Measurements from ENCODE around the gene KMT2D. TPM values are rescaled to one million over a fixed set of nuclear protein-coding genes. Genes with fewer than 3 reads are reported as not detected.

Gene KMT2D
- total and polyA plus RNA-seq, 2 experiments from 2014 or later: 8.2 to 10.3 TPM

- no peak overlapping the region for H3K9ac ChIP-seq
- no peaks in the 10 kb centered on the region for H3K4me1 ChIP-seq (ENCODE audit: insufficient read depth)
- H3K27ac ChIP-seq: no peak overlapping the region
- TF ChIP-seq EZH2 (IDR thresholded peaks at IDR 0.05; ENCODE audit: insufficient read depth, poor library complexity, severe bottlenecking) (no peak), EZH2phosphoT487 (IDR thresholded peaks at IDR 0.05; ENCODE audit: insufficient read depth, low read depth) (no peak)
- no peak for DNase-seq
- H4K20me1 ChIP-seq (ENCODE audit: insufficient read depth): no peaks in the 10 kb centered on the region
- H3K36me3 ChIP-seq (ENCODE audit: low read depth): peaks cover 37% of the 10 kb centered on the region
- H3F3A ChIP-seq (ENCODE audit: insufficient read depth): peaks cover 15% of the 10 kb centered on the region; the same call in 1 of the 2 replicates
- no peak overlapping the region for H2AFZ ChIP-seq
- WGBS, 2 experiments (ENCODE audit: low coverage in 1 of 2, low lambda C conversion rate in 2 of 2, missing lambda C conversion rate in 2 of 2): 97 to 98% methylated on average over 4 of the region's 4 CpGs
- in situ Hi-C loops (cut with MboI): no loop called here
- H3K79me2 ChIP-seq (ENCODE audit: insufficient read depth): peaks cover 9% of the 10 kb centered on the region; the same call in 1 of the 2 replicates
- no peak overlapping the region for H3K4me3 ChIP-seq
- no peak overlapping the region for H3K4me2 ChIP-seq (ENCODE audit: unreplicated experiment)
- H3K9me3 ChIP-seq (ENCODE audit: low read depth): no peaks in the 10 kb centered on the region
- H3K9me2 ChIP-seq (ENCODE audit: insufficient read depth): no peaks in the 10 kb centered on the region
- H3K27me3 ChIP-seq (replicated peaks; ENCODE audit: insufficient read depth): no peaks in the 10 kb centered on the region
Measured at GRCh38 chr12:49025463-49025862, 35.1 kb downstream of the KMT2D start.

GRCh38 chr12:49024543-49024942 lies 36.1 kb downstream of the KMT2D start:
- no peak for TF ChIP-seq EZH2phosphoT487 (IDR thresholded peaks at IDR 0.05; ENCODE audit: insufficient read depth, low read depth)
- TF ChIP-seq EZH2 (IDR thresholded peaks at IDR 0.05; ENCODE audit: insufficient read depth, poor library complexity, severe bottlenecking): no peak
- 85 to 86% methylated on average over 12 of the region's 12 CpGs for WGBS, 2 experiments (ENCODE audit: low coverage in 1 of 2, low lambda C conversion rate in 2 of 2, missing lambda C conversion rate in 2 of 2)
- peaks cover 20% of the 10 kb centered on the region; the same call in 1 of the 2 replicates for H3F3A ChIP-seq (ENCODE audit: insufficient read depth)
- no peak for DNase-seq
- peaks cover 4% of the 10 kb centered on the region; the same call in 1 of the 2 replicates for H3K79me2 ChIP-seq (ENCODE audit: insufficient read depth)
- H4K20me1 ChIP-seq (ENCODE audit: insufficient read depth): no peaks in the 10 kb centered on the region
- peaks cover 33% of the 10 kb centered on the region for H3K36me3 ChIP-seq (ENCODE audit: low read depth)
- peaks cover 4% of the 10 kb centered on the region for H3K4me1 ChIP-seq (ENCODE audit: insufficient read depth)
- no peak overlapping the region for H2AFZ ChIP-seq
- H3K9ac ChIP-seq: no peak overlapping the region
- H3K4me2 ChIP-seq (ENCODE audit: unreplicated experiment): no peak overlapping the region
- in situ Hi-C loops (cut with MboI): no loop called here
- H3K9me2 ChIP-seq (ENCODE audit: insufficient read depth): no peaks in the 10 kb centered on the region
- H3K27ac ChIP-seq: no peak overlapping the region
- H3K9me3 ChIP-seq (ENCODE audit: low read depth): no peaks in the 10 kb centered on the region
- H3K4me3 ChIP-seq: no peak overlapping the region
- H3K27me3 ChIP-seq (replicated peaks; ENCODE audit: insufficient read depth): no peaks in the 10 kb centered on the region

GRCh38 chr12:49023812-49024211 lies 36.8 kb downstream of the KMT2D start:
- Histone ChIP-seq H3K79me2 (ENCODE audit: insufficient read depth) (no peaks in the 10 kb centered on the region), H3K4me2 (ENCODE audit: unreplicated experiment) (no peak overlapping the region), H3K27ac (no peak overlapping the region), H3K9ac (no peak overlapping the region), H3K4me3 (no peak overlapping the region), H3K9me3 (ENCODE audit: low read depth) (no peaks in the 10 kb centered on the region), H4K20me1 (ENCODE audit: insufficient read depth) (no peaks in the 10 kb centered on the region), H3K36me3 (ENCODE audit: low read depth) (peaks cover 30% of the 10 kb centered on the region), H3K4me1 (ENCODE audit: insufficient read depth) (peaks cover 7% of the 10 kb centered on the region), H2AFZ (no peak overlapping the region), H3K9me2 (ENCODE audit: insufficient read depth) (no peaks in the 10 kb centered on the region), H3K27me3 (replicated peaks; ENCODE audit: insufficient read depth) (no peaks in the 10 kb centered on the region), H3F3A (ENCODE audit: insufficient read depth) (peaks cover 26% of the 10 kb centered on the region; the same call in 1 of the 2 replicates)
- DNase-seq: no peak
- no peak for TF ChIP-seq EZH2 (IDR thresholded peaks at IDR 0.05; ENCODE audit: insufficient read depth, poor library complexity, severe bottlenecking)
- TF ChIP-seq EZH2phosphoT487 (IDR thresholded peaks at IDR 0.05; ENCODE audit: insufficient read depth, low read depth): no peak
- in situ Hi-C loops (cut with MboI): no loop called here
- 100% methylated on average over 2 of the region's 2 CpGs for WGBS, 2 experiments (ENCODE audit: low coverage in 1 of 2, low lambda C conversion rate in 2 of 2, missing lambda C conversion rate in 2 of 2)

DNA sequence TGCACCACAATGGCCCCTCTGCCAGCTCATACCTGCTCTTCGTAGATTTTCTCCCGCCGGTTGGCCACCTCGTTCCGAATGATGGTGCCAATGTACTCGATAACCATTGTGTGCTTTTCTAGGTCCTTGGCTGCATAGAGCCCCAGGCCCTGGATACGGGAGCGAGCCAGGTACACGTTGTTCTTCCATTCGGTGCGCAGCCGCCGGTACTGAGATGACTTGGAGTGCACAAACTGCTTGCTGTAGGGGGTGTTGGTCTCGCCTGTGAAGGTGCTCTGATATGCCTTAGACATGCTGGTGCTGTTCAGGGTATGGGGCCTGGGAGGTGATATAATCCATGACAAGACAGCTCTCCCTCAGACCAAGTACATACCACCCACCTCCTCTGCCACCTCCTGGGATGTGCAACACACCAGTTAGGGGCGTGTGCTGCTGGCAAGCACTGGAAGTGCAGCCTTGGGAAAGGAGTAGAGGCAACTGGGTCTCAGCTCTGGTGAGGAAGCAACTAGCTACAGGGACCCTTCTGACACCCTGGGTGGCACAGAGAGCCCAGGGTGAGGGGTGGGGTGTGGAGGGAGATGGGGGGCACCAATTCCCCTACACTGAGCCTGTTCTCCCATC lies 37.9 kb downstream of the KMT2D start:
- Histone ChIP-seq H3K36me3 (ENCODE audit: low read depth) (peaks cover 29% of the 10 kb centered on the region), H3K79me2 (ENCODE audit: insufficient read depth) (peaks cover 4% of the 10 kb centered on the region; the same call in 1 of the 2 replicates), H3K4me2 (ENCODE audit: unreplicated experiment) (no peak overlapping the region), H3K4me1 (ENCODE audit: insufficient read depth) (peaks cover 8% of the 10 kb centered on the region), H3K9ac (no peak overlapping the region), H3K9me3 (ENCODE audit: low read depth) (no peaks in the 10 kb centered on the region), H3F3A (ENCODE audit: insufficient read depth) (peaks cover 26% of the 10 kb centered on the region; the same call in 1 of the 2 replicates), H2AFZ (no peak overlapping the region), H3K27ac (no peak overlapping the region), H3K4me3 (no peak overlapping the region), H3K27me3 (replicated peaks; ENCODE audit: insufficient read depth) (no peaks in the 10 kb centered on the region), H3K9me2 (ENCODE audit: insufficient read depth) (no peaks in the 10 kb centered on the region), H4K20me1 (ENCODE audit: insufficient read depth) (no peaks in the 10 kb centered on the region)
- in situ Hi-C loops (cut with MboI): no loop called here
- TF ChIP-seq EZH2phosphoT487 (IDR thresholded peaks at IDR 0.05; ENCODE audit: insufficient read depth, low read depth) (no peak), EZH2 (IDR thresholded peaks at IDR 0.05; ENCODE audit: insufficient read depth, poor library complexity, severe bottlenecking) (no peak)
- WGBS, 2 experiments (ENCODE audit: low coverage in 1 of 2, low lambda C conversion rate in 2 of 2, missing lambda C conversion rate in 2 of 2): 89 to 91% methylated on average over 15 of the region's 15 CpGs
- DNase-seq: peak; percentile 5

Measured in GM23248 (cell line).